HCT116 (cell line): ENCODE results near the gene NR6A1. TPM values are rescaled to one million over a fixed set of nuclear protein-coding genes. Genes with fewer than 3 reads are reported as not detected.

Experiments used
- ATAC-seq: fragments of 200-7000 bp; cut with Tn5 transposase; 2 replicates; pipeline ENCODE4 v1.9.1; 2020; ENCODE audit warnings: mild to moderate bottlenecking, moderate library complexity
- BruUV-seq: library from RNA; stranded (reverse); fragments of 400-500 nt; replicated peaks from 2 replicates; lab custom pipeline; 2021; lab: Mats Ljungman, UMichigan
- CTCF ChIA-PET: fragments of 300-600 bp; sonication (Branson Sonifier 250); formaldehyde crosslinking; loops from one replicate; lab custom pipeline; 2021; ENCODE audit warnings: antibody characterized with exemption; lab: Charles Lee
- POLR2A ChIA-PET: fragments of 300-600, 350-600 bp; sonication (Branson Sonifier 250); formaldehyde crosslinking; loops from one replicate; lab custom pipeline; 2021; ENCODE audit warnings: antibody characterized with exemption; lab: Charles Lee
- RAD21 ChIA-PET, 2 experiments: fragments of 300-600 bp; sonication (Branson Sonifier 250); formaldehyde crosslinking; loops; one replicate each; lab custom pipeline; 2023; ENCODE audit warnings: low total read pairs in 2 of 2; ENCODE audit not compliant: uncharacterized antibody in 2 of 2, unreplicated experiment in 2 of 2, low non-redundant PET in 1 of 2; lab: Charles Lee
- DNase-seq: peaks from one replicate; pipeline ENCODE4 v3.0.0-alpha.2; 2010; ENCODE audit warnings: low read depth, low spot score
- H2AFZ ChIP-seq: fragments of 200-600 bp; shearing (Covaris generic), sonication (generic); 2 replicates; pipeline ENCODE4 v1.6.1; 2017; ENCODE audit warnings: low read depth, mixed run types, mixed read lengths, antibody characterized with exemption, low read length; ENCODE audit not compliant: poor library complexity, severe bottlenecking
- H3K27ac ChIP-seq: 2 replicates; pipeline ENCODE4 v1.5.1; 2012; ENCODE audit warnings: low read depth, low read length
- H3K27me3 ChIP-seq: fragments of 200-600 bp; sonication (generic); 2 replicates; pipeline ENCODE4 v1.6.1; 2016; ENCODE audit warnings: mixed run types, low read length, mixed read lengths; ENCODE audit not compliant: insufficient read depth
- H3K36me3 ChIP-seq, 2 experiments: fragments of 200-500 bp in 1 of 2; fragments of 200-600 bp in 1 of 2; sonication (Bioruptor generic) in 1 of 2; sonication (generic) in 1 of 2; 2 replicates each; pipeline versions ENCODE4 v1.5.1 to v1.6.1; 2014 to 2016; ENCODE audit warnings: low read length in 2 of 2, inconsistent platforms in 1 of 2, mixed read lengths in 1 of 2, mixed run types in 1 of 2; ENCODE audit not compliant: insufficient read depth in 2 of 2, control insufficient read depth in 1 of 2
- H3K4me1 ChIP-seq, 2 experiments: fragments of 200-600 bp in 1 of 2; sonication (generic) in 1 of 2; 2 replicates each; pipeline versions ENCODE4 v1.5.1 to v1.6.1; 2012 to 2017; ENCODE audit warnings: low read length in 2 of 2, inconsistent platforms in 1 of 2, mild to moderate bottlenecking in 1 of 2, mixed read lengths in 1 of 2, mixed run types in 1 of 2, moderate library complexity in 1 of 2; ENCODE audit not compliant: insufficient read depth in 2 of 2, control insufficient read depth in 1 of 2
- H3K4me2 ChIP-seq: fragments of 200-600 bp; sonication (generic); 2 replicates; pipeline ENCODE4 v1.6.1; 2017; ENCODE audit warnings: mixed run types, low read length, mixed read lengths
- H3K4me3 ChIP-seq, 2 experiments: fragments of 200-600 bp in 1 of 2; sonication (generic) in 1 of 2; replicated peaks in 1 of 2; 2 replicates each; pipeline ENCODE4 v1.5.1; 2011 to 2016; ENCODE audit warnings: low read length in 2 of 2, control low read depth in 1 of 2, low read depth in 1 of 2, mild to moderate bottlenecking in 1 of 2, mixed read lengths in 1 of 2, mixed run types in 1 of 2
- H3K79me2 ChIP-seq: fragments of 200-600 bp; sonication (generic); 2 replicates; pipeline ENCODE4 v1.6.1; 2017; ENCODE audit warnings: mild to moderate bottlenecking, mixed run types, low read length, moderate library complexity, mixed read lengths; ENCODE audit not compliant: insufficient read depth
- H3K9ac ChIP-seq: fragments of 200-600 bp; sonication (generic); 2 replicates; pipeline ENCODE4 v1.6.1; 2016; ENCODE audit warnings: low read length, mixed read lengths
- H3K9me2 ChIP-seq: fragments of 200-600 bp; sonication (generic), shearing (Covaris generic); 2 replicates; pipeline ENCODE4 v1.6.1; 2017; ENCODE audit warnings: mixed run types, mild to moderate bottlenecking, moderate library complexity; ENCODE audit not compliant: insufficient read depth
- H3K9me3 ChIP-seq, 2 experiments: fragments of 200-500 bp in 1 of 2; fragments of 200-600 bp in 1 of 2; sonication (Bioruptor generic) in 1 of 2; sonication (generic) in 1 of 2; 2 replicates each; pipeline ENCODE4 v1.6.1; 2014 to 2017; ENCODE audit warnings: low read length in 2 of 2, mixed read lengths in 2 of 2, inconsistent platforms in 1 of 2, low read depth in 1 of 2, mild to moderate bottlenecking in 1 of 2, mixed run types in 1 of 2, moderate library complexity in 1 of 2; ENCODE audit not compliant: control insufficient read depth in 1 of 2, insufficient read depth in 1 of 2
- H4K20me1 ChIP-seq: fragments of 200-600 bp; sonication (generic), shearing (Covaris generic); 2 replicates; pipeline ENCODE4 v1.6.1; 2017; ENCODE audit warnings: mixed run types, mild to moderate bottlenecking, moderate library complexity; ENCODE audit not compliant: insufficient read depth
- ATF3 ChIP-seq: IDR thresholded peaks from 2 replicates; pipeline ENCODE4 v1.6.1; 2012
- CBX3 ChIP-seq: IDR thresholded peaks from 2 replicates; pipeline ENCODE4 v1.6.1; 2012; ENCODE audit warnings: low read depth
- CTCF ChIP-seq, 3 experiments: fragments of 200-600 bp in 1 of 3; sonication (generic) in 1 of 3; IDR thresholded peaks in 2 of 3; conservative IDR thresholded peaks in 1 of 3; 2 replicates each; pipeline ENCODE4 v1.5.1; 2012 to 2017; ENCODE audit warnings: low read depth in 2 of 3, low read length in 2 of 3, antibody characterized with exemption in 1 of 3, borderline replicate concordance in 1 of 3, control low read depth in 1 of 3, mild to moderate bottlenecking in 1 of 3, mixed read lengths in 1 of 3, mixed run types in 1 of 3, moderate library complexity in 1 of 3; ENCODE audit not compliant: insufficient read depth in 1 of 3
- EGR1 ChIP-seq: IDR thresholded peaks from 2 replicates; pipeline ENCODE4 v1.6.1; 2012; ENCODE audit warnings: low read depth
- ELF1 ChIP-seq: IDR thresholded peaks from 2 replicates; pipeline ENCODE4 v1.6.1; 2012; ENCODE audit warnings: low read depth, borderline replicate concordance
- EZH2 ChIP-seq: fragments of 200-600 bp; sonication (generic); IDR thresholded peaks from 2 replicates; pipeline ENCODE4 v1.6.1; 2017; ENCODE audit warnings: antibody characterized with exemption, mixed run types
- EZH2phosphoT487 ChIP-seq: fragments of 200-600 bp; IDR thresholded peaks from 2 replicates; pipeline ENCODE4 v1.6.1; 2018; ENCODE audit warnings: antibody characterized with exemption, borderline replicate concordance
- MAX ChIP-seq: IDR thresholded peaks from 2 replicates; pipeline ENCODE4 v1.6.1; 2012
- POLR2A ChIP-seq: IDR thresholded peaks from 2 replicates; pipeline ENCODE4 v1.7.0; 2011; ENCODE audit warnings: borderline replicate concordance; ENCODE audit not compliant: insufficient read depth, insufficient read length; ENCODE audit errors: extremely low read depth
- POLR2AphosphoS5 ChIP-seq: IDR thresholded peaks from 2 replicates; pipeline ENCODE4 v1.6.1; 2011; ENCODE audit warnings: mild to moderate bottlenecking, low read depth, low read length, moderate library complexity
- RAD21 ChIP-seq: IDR thresholded peaks from 2 replicates; pipeline ENCODE4 v1.6.1; 2012; ENCODE audit warnings: low read depth, mild to moderate bottlenecking
- REST ChIP-seq: IDR thresholded peaks from 2 replicates; pipeline ENCODE4 v1.6.1; 2012; ENCODE audit warnings: low read depth
- SIN3A ChIP-seq: IDR thresholded peaks from 2 replicates; pipeline ENCODE4 v1.6.1; 2012; ENCODE audit warnings: low read depth
- SP1 ChIP-seq: IDR thresholded peaks from 2 replicates; pipeline ENCODE4 v1.6.1; 2012; ENCODE audit warnings: low read depth
- SRF ChIP-seq: IDR thresholded peaks from 2 replicates; pipeline ENCODE4 v1.6.1; 2012; ENCODE audit warnings: low read depth
- TCF7L2 ChIP-seq: IDR thresholded peaks from 2 replicates; pipeline ENCODE4 v1.7.0; 2011; ENCODE audit warnings: borderline replicate concordance, inconsistent platforms; ENCODE audit not compliant: insufficient read depth, insufficient read length; ENCODE audit errors: extremely low read depth
- YY1 ChIP-seq: IDR thresholded peaks from 2 replicates; pipeline ENCODE4 v1.6.1; 2011; ENCODE audit warnings: low read length, low read depth, moderate library complexity, mild to moderate bottlenecking; ENCODE audit not compliant: insufficient replicate concordance; ENCODE audit errors: extremely low read depth
- ZBTB33 ChIP-seq: IDR thresholded peaks from 2 replicates; pipeline ENCODE4 v1.6.1; 2011; ENCODE audit warnings: mild to moderate bottlenecking, low read length, moderate library complexity; ENCODE audit not compliant: insufficient replicate concordance; ENCODE audit errors: extremely low read depth
- ZFX ChIP-seq: fragments of 450-650 bp; IDR thresholded peaks from 2 replicates; pipeline ENCODE4 v1.6.1; 2017
- ZNF274 ChIP-seq: fragments of 200-500 bp; sonication (Bioruptor generic); IDR thresholded peaks from 2 replicates; pipeline ENCODE4 v1.6.1; 2014; ENCODE audit warnings: mild to moderate bottlenecking, low read depth, low read length, inconsistent platforms
- intact Hi-C: fragments of 100-400 bp; cut with micrococcal nuclease; formaldehyde crosslinking; loops from 2 replicates; pipeline ENCODE4 v1.10.0; 2022
- total RNA-seq: library from RNA; stranded (reverse); gene quantifications from one replicate; pipeline ENCODE4 v1.2.1, GENCODE V29; 2021; ENCODE audit not compliant: unreplicated experiment

Gene NR6A1
- total RNA-seq, 1 experiment from 2014 or later = 9.9 TPM

- POLR2A ChIA-PET = no interaction called here
- no TSS peak for BruUV-seq
These were observed 17.6 kb upstream of the NR6A1 start for GRCh38 chr9:124788542-124789217.

More at GRCh38 chr9:124788542-124789217, 17.6 kb upstream of the NR6A1 start:
- intact Hi-C loops = no loop called here
- TF ChIP-seq TCF7L2 (no peak), MAX (no peak), SP1 (no peak), YY1 (no peak), ZFX (no peak), CTCF (IDR thresholded peaks at IDR 0.05 in 2 of 3, conservative IDR thresholded peaks at IDR 0.05 in 1 of 3; ENCODE audit: borderline replicate concordance in 1 of 3, insufficient read depth in 1 of 3, low read depth in 2 of 3, low read length in 2 of 3) (no peak), RAD21 (no peak), SIN3A (no peak), SRF (no peak), ZNF274 (no peak), POLR2A (no peak), REST (no peak), ATF3 (no peak), EZH2phosphoT487 (no peak), EGR1 (no peak), ELF1 (no peak), EZH2 (no peak), CBX3 (no peak), POLR2AphosphoS5 (no peak), ZBTB33 (no peak)
- DNase-seq (no peak), ATAC-seq (no peak)
- Histone ChIP-seq H3K36me3 (no peaks in the 10 kb centered on the region), H4K20me1 (no peaks in the 10 kb centered on the region), H3K4me3 (no peak overlapping the region), H3K9ac (no peak overlapping the region), H3K79me2 (no peaks in the 10 kb centered on the region), H3K4me1 (peaks cover 0 to 6% of the 10 kb centered on the region in 2 experiments; a peak in 1 of 4 replicates), H3K27ac (no peak overlapping the region), H3K9me2 (no peaks in the 10 kb centered on the region), H3K9me3 (no peaks in the 10 kb centered on the region), H2AFZ (no peak overlapping the region), H3K27me3 (no peaks in the 10 kb centered on the region), H3K4me2 (no peak overlapping the region)
- CTCF ChIA-PET = interaction anchor here (1.2 to 2.8 kb wide), 3 partner anchors 9 to 64 kb away, joined by 3 to 13 read pairs (median 6); partner anchors contain the start of gene WDR38
- RAD21 ChIA-PET = no interaction called here
